Left ventricle myocardium inferior (tissue), 1 donor: Measurements from ENCODE around the gene RTP3. TPM values are rescaled to one million over a fixed set of nuclear protein-coding genes. Genes with fewer than 3 reads are reported as not detected.

ENCODE experiments used
- DNase-seq: peaks from one replicate; pipeline ENCODE4 v3.0.0-alpha.2; 2020
- H3K27ac ChIP-seq: fragments of 200-600 bp; replicated peaks from 2 replicates; pipeline ENCODE4 v1.8.0; 2021
- H3K27me3 ChIP-seq: fragments of 200-600 bp; 2 replicates; pipeline ENCODE4 v1.8.0; 2021; ENCODE audit warnings: low read depth
- H3K36me3 ChIP-seq: fragments of 200-600 bp; 2 replicates; pipeline ENCODE4 v1.8.0; 2021
- H3K4me1 ChIP-seq: fragments of 200-600 bp; 2 replicates; pipeline ENCODE4 v1.8.0; 2021
- H3K4me3 ChIP-seq: fragments of 200-600 bp; 2 replicates; pipeline ENCODE4 v1.8.0; 2021; ENCODE audit warnings: mild to moderate bottlenecking, moderate library complexity
- H3K9me3 ChIP-seq: fragments of 200-600 bp; replicated peaks from 2 replicates; pipeline ENCODE4 v1.8.0; 2021
- intact Hi-C: fragments of 100-400 bp; cut with micrococcal nuclease; formaldehyde crosslinking; loops from one replicate; pipeline ENCODE4 v1.11.0; 2022
- total RNA-seq: library from RNA; stranded (reverse); fragmentation: NEBNext Ultra II Directional; extraction: Animal tissue kit (Norgen Biotek cat#: 25700); gene quantifications from one replicate; pipeline ENCODE4 v1.2.1, GENCODE V29; 2021
- TF ChIP-seq, protein P1 (sequence below): fragments of 200-600 bp; IDR thresholded peaks from 2 replicates; pipeline ENCODE4 v1.8.0; 2021; ENCODE audit warnings: antibody characterized with exemption, mild to moderate bottlenecking, borderline replicate concordance
- donor health status: DM: no; HTN: yes; CAD: no; lungs with severe emphysema.

RTP3 gene
- total RNA-seq, 1 donor from 2014 or later = not detected

DNA sequence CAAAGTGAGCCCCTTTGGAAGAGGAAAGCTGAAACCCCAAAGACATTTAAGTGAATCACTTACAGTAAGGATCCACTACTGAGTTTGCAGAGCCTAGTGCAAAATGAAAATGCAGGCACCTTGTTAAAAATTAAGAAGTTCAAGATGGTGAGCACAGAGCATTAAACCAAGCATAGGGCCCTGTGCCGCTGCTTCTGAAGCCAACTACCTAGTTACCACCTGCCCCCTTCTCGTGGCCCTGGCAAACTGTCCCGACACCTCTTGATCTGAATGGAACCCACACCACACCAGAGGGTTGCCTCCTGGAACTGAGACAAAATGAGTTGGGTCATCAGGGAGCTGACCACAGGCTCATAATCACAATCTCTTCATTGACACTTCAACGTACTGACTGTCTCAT lies 42.8 kb downstream of the RTP3 start:
- no peak overlapping the region for H3K4me3 ChIP-seq
- intact Hi-C loops = no loop called here
- DNase-seq = no peak
- TF ChIP-seq, protein P1, sequence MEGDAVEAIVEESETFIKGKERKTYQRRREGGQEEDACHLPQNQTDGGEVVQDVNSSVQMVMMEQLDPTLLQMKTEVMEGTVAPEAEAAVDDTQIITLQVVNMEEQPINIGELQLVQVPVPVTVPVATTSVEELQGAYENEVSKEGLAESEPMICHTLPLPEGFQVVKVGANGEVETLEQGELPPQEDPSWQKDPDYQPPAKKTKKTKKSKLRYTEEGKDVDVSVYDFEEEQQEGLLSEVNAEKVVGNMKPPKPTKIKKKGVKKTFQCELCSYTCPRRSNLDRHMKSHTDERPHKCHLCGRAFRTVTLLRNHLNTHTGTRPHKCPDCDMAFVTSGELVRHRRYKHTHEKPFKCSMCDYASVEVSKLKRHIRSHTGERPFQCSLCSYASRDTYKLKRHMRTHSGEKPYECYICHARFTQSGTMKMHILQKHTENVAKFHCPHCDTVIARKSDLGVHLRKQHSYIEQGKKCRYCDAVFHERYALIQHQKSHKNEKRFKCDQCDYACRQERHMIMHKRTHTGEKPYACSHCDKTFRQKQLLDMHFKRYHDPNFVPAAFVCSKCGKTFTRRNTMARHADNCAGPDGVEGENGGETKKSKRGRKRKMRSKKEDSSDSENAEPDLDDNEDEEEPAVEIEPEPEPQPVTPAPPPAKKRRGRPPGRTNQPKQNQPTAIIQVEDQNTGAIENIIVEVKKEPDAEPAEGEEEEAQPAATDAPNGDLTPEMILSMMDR = no peak
- no peaks in the 10 kb centered on the region for H3K9me3 ChIP-seq
- no peaks in the 10 kb centered on the region for H3K27me3 ChIP-seq
- H3K4me1 ChIP-seq = peaks cover 31% of the 10 kb centered on the region
- no peak overlapping the region for H3K27ac ChIP-seq
- H3K36me3 ChIP-seq = peaks cover 56% of the 10 kb centered on the region

- H3K36me3 ChIP-seq = peaks cover 50% of the 10 kb centered on the region
- H3K4me3 ChIP-seq = no peak overlapping the region
- H3K4me1 ChIP-seq = peaks cover 33% of the 10 kb centered on the region
- no peaks in the 10 kb centered on the region for H3K27me3 ChIP-seq
- DNase-seq = no peak
- H3K9me3 ChIP-seq = no peaks in the 10 kb centered on the region
- intact Hi-C loops = no loop called here
- no peak overlapping the region for H3K27ac ChIP-seq
- TF ChIP-seq, protein P1 = no peak
These were observed 44.1 kb downstream of the RTP3 start for GRCh38 chr3:46541835-46542234.

DNA sequence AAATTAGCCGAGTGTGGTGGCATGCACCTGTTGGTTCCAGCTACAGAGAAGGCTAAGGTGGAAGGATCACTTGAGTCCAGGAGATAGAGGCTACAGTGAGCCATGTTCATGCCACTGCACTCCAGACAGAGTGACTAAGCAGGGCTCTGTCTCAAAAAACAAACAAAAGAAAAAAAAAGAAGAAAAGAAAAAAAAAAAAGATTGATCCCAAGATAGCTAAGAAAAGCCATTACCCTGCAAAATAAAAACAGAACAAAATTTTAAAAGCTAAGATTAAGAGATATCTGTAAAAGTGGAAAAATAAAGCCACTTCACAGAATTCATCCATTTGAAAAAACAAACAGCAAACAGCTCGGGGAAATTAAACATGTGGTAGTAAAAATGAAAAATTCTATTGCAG lies 44.6 kb downstream of the RTP3 start:
- intact Hi-C loops = no loop called here

GRCh38 chr3:46542801-46543201 lies 45.0 kb downstream of the RTP3 start:
- Histone ChIP-seq H3K4me3 (no peak overlapping the region), H3K27me3 (no peaks in the 10 kb centered on the region), H3K9me3 (no peaks in the 10 kb centered on the region), H3K27ac (peak overlapping the region; percentile 39), H3K4me1 (peaks cover 41% of the 10 kb centered on the region), H3K36me3 (peaks cover 43% of the 10 kb centered on the region)
- TF ChIP-seq, protein P1 = no peak
- intact Hi-C loops = no loop called here
- peak; percentile 26 for DNase-seq

More for the DNA sequence above, 44.6 kb downstream of the RTP3 start:
- TF ChIP-seq, protein P1 = no peak
- Histone ChIP-seq H3K27me3 (no peaks in the 10 kb centered on the region), H3K4me1 (peaks cover 38% of the 10 kb centered on the region), H3K27ac (peak overlapping the region; percentile 39), H3K9me3 (no peaks in the 10 kb centered on the region), H3K4me3 (no peak overlapping the region), H3K36me3 (peaks cover 47% of the 10 kb centered on the region)
- no peak for DNase-seq

DNA sequence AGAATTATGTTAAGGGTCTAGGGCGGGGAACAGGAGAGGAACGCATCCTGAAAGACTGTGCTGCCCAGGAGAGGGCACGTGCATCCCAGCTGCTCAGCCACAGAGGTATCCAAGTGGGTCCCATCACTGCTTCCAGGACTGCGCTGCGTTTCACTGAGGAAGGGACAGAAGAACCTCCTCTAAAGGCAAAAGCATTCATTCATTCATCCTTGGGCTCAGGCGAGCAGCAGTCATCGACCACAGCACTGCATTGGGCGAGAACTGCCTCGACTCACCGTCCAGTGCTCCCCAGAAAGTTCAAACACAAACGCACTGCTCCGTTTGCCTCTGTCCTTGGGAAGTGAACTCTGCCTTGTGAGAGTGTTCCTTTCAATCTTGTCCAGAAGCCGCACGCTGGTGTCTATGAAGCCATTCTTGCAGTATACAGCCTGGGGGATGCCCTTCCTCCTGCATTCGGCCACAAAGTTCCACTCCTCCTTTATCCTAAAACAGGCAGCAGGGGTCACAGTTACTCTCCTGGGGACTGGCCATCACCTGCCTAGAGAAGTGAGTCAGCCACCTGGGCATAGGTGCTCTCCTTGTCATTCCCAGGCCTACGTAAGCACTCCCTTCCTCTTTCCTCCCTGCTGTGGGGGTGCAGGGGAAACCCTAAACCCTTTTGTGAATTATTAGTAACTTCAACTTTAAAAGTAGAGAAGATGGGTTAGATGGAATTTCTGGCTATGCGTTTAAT lies 47.2 kb downstream of the RTP3 start:
- Histone ChIP-seq H3K27ac (no peak overlapping the region), H3K36me3 (peaks cover 33% of the 10 kb centered on the region), H3K27me3 (no peaks in the 10 kb centered on the region), H3K4me3 (no peak overlapping the region), H3K4me1 (peaks cover 33% of the 10 kb centered on the region), H3K9me3 (no peaks in the 10 kb centered on the region)
- TF ChIP-seq, protein P1 = no peak
- intact Hi-C loops = no loop called here
- DNase-seq = no peak
